CD4-positive, alpha-beta T cell treated with Interleukin-4 for 4 hours (primary cell): ENCODE data around the gene PTPRM.

Experiments
- DNase-seq: peaks from one replicate; pipeline ENCODE4 v3.0.0-alpha.2; 2020

The PTPRM gene

GRCh38 chr18:8207996-8208395 lies 640.9 kb downstream of the PTPRM start:
- DNase-seq = no peak

- no peak for DNase-seq
Measured at GRCh38 chr18:8208716-8209115, 641.6 kb downstream of the PTPRM start.

GRCh38 chr18:8212896-8213780 lies 646.0 kb downstream of the PTPRM start:
- DNase-seq = no peak

GRCh38 chr18:8215741-8216140 lies 648.6 kb downstream of the PTPRM start:
- DNase-seq = no peak

GRCh38 chr18:8217051-8217564 lies 650.0 kb downstream of the PTPRM start:
- DNase-seq = no peak

GRCh38 chr18:8218197-8218596 lies 651.1 kb downstream of the PTPRM start:
- no peak for DNase-seq

- no peak for DNase-seq
Measured at GRCh38 chr18:8221452-8221851, 654.3 kb downstream of the PTPRM start.

- DNase-seq = no peak
Measured at GRCh38 chr18:8224576-8224975, 657.5 kb downstream of the PTPRM start.

- no peak for DNase-seq
Measured at GRCh38 chr18:8229040-8229439, 661.9 kb downstream of the PTPRM start.

GRCh38 chr18:8229787-8230186 lies 662.7 kb downstream of the PTPRM start:
- DNase-seq = no peak

- DNase-seq = no peak
Measured at GRCh38 chr18:8231316-8231715, 664.2 kb downstream of the PTPRM start.

- no peak for DNase-seq
Measured at GRCh38 chr18:8232791-8233190, 665.7 kb downstream of the PTPRM start.

- DNase-seq = no peak
Measured at GRCh38 chr18:8235894-8236293, 668.8 kb downstream of the PTPRM start.

- DNase-seq = no peak
Measured at GRCh38 chr18:8238507-8238906, 671.4 kb downstream of the PTPRM start.

GRCh38 chr18:8241731-8242130 lies 674.6 kb downstream of the PTPRM start:
- DNase-seq = no peak

GRCh38 chr18:8242151-8242696 lies 675.1 kb downstream of the PTPRM start:
- no peak for DNase-seq

- no peak for DNase-seq
Measured at GRCh38 chr18:8247700-8248099, 680.6 kb downstream of the PTPRM start.

GRCh38 chr18:8248576-8248975 lies 681.5 kb downstream of the PTPRM start:
- DNase-seq = no peak

GRCh38 chr18:8249811-8250210 lies 682.7 kb downstream of the PTPRM start:
- no peak for DNase-seq

GRCh38 chr18:8252371-8252770 lies 685.3 kb downstream of the PTPRM start:
- DNase-seq = no peak

- DNase-seq = no peak
Measured at GRCh38 chr18:8253944-8254343, 686.8 kb downstream of the PTPRM start.

GRCh38 chr18:8254654-8255053 lies 687.5 kb downstream of the PTPRM start:
- DNase-seq = no peak

GRCh38 chr18:8257851-8258434 lies 690.8 kb downstream of the PTPRM start:
- no peak for DNase-seq

GRCh38 chr18:8260319-8260718 lies 693.2 kb downstream of the PTPRM start:
- DNase-seq = no peak
